Liver (tissue), 3 donors: ENCODE data around the gene TGFBR1.

Source experiments
- EGR1 ChIP-seq, 2 donors: IDR thresholded peaks; 2 replicates each; pipeline ENCODE4 v1.6.1; 2016 to 2018; ENCODE audit warnings: antibody characterized with exemption in 2 of 2, low read depth in 2 of 2
- RXRA ChIP-seq, 2 donors: IDR thresholded peaks; 2 replicates each; pipeline ENCODE4 v1.6.1; 2017 to 2018; ENCODE audit warnings: antibody characterized with exemption in 2 of 2, mild to moderate bottlenecking in 1 of 2
- TF ChIP-seq, protein P1 (sequence below): IDR thresholded peaks from 2 replicates; pipeline ENCODE4 v1.6.1; 2016; ENCODE audit warnings: antibody characterized with exemption
- TF ChIP-seq, protein P2 (sequence below): IDR thresholded peaks from 2 replicates; pipeline ENCODE4 v1.6.1; 2016; ENCODE audit warnings: antibody characterized with exemption, mild to moderate bottlenecking
- TF ChIP-seq, protein P3 (sequence below): fragments of 150-350 bp; IDR thresholded peaks from 2 replicates; pipeline ENCODE4 v1.5.1; 2017; ENCODE audit warnings: improper control_type of control experiment, low read depth, low read length; ENCODE audit not compliant: missing input control
- donor health status: healthy.
- donor health status: healthy.

DNA sequence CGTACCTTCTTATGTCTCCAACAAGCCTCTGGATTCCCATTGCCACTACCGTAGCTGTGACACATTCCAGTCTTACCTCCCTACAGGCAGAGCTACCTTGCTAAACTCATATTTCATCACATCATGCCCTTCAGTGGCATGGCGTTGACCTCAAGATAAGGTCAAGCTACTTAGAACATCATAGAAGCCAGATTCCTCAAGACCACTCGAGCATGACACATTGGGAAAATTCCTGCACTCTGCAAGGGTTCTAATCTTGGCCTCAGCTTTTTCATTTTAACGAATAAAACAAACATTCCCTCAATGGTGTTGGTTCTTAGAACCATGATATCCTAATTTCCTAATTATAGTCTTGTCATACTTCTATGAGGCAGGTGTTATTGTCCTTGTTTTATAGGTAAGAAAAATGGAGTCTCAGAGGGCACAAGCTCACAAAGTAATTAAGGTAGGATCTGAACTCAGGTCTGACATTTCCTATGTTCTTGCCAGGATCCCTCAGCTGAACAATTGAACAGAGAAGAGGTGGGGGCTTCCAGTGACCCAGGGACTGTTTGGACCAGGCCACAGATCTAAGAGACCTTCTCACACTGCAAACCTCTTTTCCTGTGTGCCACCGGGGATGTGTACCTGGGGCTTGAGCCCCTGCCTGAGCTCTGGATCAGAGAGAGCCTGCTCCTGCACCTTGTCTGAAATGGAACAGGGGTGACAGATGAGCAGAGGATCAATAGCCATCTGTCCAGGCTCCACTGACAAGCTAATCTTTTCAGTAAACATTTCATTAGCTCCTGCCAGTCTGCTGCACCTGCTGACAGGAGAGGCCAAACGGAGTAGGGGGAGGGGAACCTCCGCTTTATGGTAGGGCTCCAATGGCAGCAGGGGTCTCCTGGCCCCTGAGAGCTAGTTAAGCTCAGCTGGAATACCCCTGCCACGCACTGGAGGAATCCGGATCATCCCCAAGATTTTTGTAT is 67.5 kb downstream of the TGFBR1 start:
- TF ChIP-seq, protein P1, sequence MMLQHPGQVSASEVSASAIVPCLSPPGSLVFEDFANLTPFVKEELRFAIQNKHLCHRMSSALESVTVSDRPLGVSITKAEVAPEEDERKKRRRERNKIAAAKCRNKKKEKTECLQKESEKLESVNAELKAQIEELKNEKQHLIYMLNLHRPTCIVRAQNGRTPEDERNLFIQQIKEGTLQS: no peak
- TF ChIP-seq, protein P2, sequence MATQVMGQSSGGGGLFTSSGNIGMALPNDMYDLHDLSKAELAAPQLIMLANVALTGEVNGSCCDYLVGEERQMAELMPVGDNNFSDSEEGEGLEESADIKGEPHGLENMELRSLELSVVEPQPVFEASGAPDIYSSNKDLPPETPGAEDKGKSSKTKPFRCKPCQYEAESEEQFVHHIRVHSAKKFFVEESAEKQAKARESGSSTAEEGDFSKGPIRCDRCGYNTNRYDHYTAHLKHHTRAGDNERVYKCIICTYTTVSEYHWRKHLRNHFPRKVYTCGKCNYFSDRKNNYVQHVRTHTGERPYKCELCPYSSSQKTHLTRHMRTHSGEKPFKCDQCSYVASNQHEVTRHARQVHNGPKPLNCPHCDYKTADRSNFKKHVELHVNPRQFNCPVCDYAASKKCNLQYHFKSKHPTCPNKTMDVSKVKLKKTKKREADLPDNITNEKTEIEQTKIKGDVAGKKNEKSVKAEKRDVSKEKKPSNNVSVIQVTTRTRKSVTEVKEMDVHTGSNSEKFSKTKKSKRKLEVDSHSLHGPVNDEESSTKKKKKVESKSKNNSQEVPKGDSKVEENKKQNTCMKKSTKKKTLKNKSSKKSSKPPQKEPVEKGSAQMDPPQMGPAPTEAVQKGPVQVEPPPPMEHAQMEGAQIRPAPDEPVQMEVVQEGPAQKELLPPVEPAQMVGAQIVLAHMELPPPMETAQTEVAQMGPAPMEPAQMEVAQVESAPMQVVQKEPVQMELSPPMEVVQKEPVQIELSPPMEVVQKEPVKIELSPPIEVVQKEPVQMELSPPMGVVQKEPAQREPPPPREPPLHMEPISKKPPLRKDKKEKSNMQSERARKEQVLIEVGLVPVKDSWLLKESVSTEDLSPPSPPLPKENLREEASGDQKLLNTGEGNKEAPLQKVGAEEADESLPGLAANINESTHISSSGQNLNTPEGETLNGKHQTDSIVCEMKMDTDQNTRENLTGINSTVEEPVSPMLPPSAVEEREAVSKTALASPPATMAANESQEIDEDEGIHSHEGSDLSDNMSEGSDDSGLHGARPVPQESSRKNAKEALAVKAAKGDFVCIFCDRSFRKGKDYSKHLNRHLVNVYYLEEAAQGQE: no peak
- TF ChIP-seq, protein P3, sequence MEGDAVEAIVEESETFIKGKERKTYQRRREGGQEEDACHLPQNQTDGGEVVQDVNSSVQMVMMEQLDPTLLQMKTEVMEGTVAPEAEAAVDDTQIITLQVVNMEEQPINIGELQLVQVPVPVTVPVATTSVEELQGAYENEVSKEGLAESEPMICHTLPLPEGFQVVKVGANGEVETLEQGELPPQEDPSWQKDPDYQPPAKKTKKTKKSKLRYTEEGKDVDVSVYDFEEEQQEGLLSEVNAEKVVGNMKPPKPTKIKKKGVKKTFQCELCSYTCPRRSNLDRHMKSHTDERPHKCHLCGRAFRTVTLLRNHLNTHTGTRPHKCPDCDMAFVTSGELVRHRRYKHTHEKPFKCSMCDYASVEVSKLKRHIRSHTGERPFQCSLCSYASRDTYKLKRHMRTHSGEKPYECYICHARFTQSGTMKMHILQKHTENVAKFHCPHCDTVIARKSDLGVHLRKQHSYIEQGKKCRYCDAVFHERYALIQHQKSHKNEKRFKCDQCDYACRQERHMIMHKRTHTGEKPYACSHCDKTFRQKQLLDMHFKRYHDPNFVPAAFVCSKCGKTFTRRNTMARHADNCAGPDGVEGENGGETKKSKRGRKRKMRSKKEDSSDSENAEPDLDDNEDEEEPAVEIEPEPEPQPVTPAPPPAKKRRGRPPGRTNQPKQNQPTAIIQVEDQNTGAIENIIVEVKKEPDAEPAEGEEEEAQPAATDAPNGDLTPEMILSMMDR: no peak
- TF ChIP-seq EGR1 (IDR thresholded peaks at IDR 0.05; ENCODE audit: low read depth in 2 of 2) (no peak), RXRA (IDR thresholded peaks at IDR 0.05) (no peak)
